Activated T-cell treated with anti-CD3 and anti-CD28 coated beads, Interleukin-2, amount 50 U/mL, for 72 hours (primary cell): ENCODE data around the gene MAS1L. TPM values are rescaled to one million over a fixed set of nuclear protein-coding genes. Genes with fewer than 3 reads are reported as not detected.

ENCODE experiments used
- ATAC-seq, 2 donors: fragments of 150-1000 bp; cut with Tn5 transposase; replicated peaks in 1 of 2; 2 replicates each; pipeline ENCODE4 v1.10.0; 2021; ENCODE audit warnings: moderate library complexity in 2 of 2, mild to moderate bottlenecking in 1 of 2
- DNase-seq, 2 donors: peaks; one replicate each; pipeline ENCODE4 v3.0.0; 2021 to 2022; ENCODE audit warnings: mixed read lengths in 1 of 2
- H3K27ac Mint-ChIP-seq: one replicate; pipeline ENCODE4 v1.8.0; 2022; ENCODE audit warnings: mild to moderate bottlenecking, moderate library complexity, mixed read lengths
- H3K27me3 Mint-ChIP-seq: one replicate; pipeline ENCODE4 v1.8.0; 2022; ENCODE audit warnings: low read depth, mixed read lengths
- H3K36me3 Mint-ChIP-seq, 2 donors: one replicate each; pipeline ENCODE4 v1.8.0; 2022; ENCODE audit warnings: mixed read lengths in 2 of 2, mild to moderate bottlenecking in 1 of 2; ENCODE audit not compliant: insufficient read depth in 2 of 2
- H3K4me1 Mint-ChIP-seq: one replicate; pipeline ENCODE4 v1.8.0; 2022; ENCODE audit warnings: low read depth, mixed read lengths
- H3K4me3 Mint-ChIP-seq, 2 donors: one replicate each; pipeline ENCODE4 v1.8.0; 2022; ENCODE audit warnings: mild to moderate bottlenecking in 2 of 2, mixed read lengths in 2 of 2, moderate library complexity in 2 of 2
- H3K9me3 Mint-ChIP-seq, 2 donors: one replicate each; pipeline ENCODE4 v1.8.0; 2022; ENCODE audit warnings: mixed read lengths in 2 of 2
- total RNA-seq, 2 donors: library from RNA; stranded (reverse); gene quantifications; one replicate each; pipeline ENCODE4 v1.2.3, GENCODE V29; 2022

MAS1L gene
- total RNA-seq, 2 donors from 2014 or later: not detected

GRCh38 chr6:29522227-29522626, 34.5 kb upstream of the MAS1L start:
- Mint-ChIP-seq H3K36me3 (no peaks in the 10 kb centered on the region), H3K4me1 (no peaks in the 10 kb centered on the region), H3K27ac (no peak overlapping the region), H3K4me3 (no peak overlapping the region), H3K9me3 (no peaks in the 10 kb centered on the region), H3K27me3 (peaks cover 54% of the 10 kb centered on the region)
- ATAC-seq (no peak), DNase-seq (no peak)

- H3K27ac Mint-ChIP-seq: no peak overlapping the region
Observed at GRCh38 chr6:29521006-29521680, 33.4 kb upstream of the MAS1L start.

GRCh38 chr6:29520232-29520631, 32.5 kb upstream of the MAS1L start:
- Mint-ChIP-seq H3K27ac (no peak overlapping the region), H3K9me3 (no peaks in the 10 kb centered on the region), H3K4me1 (peaks cover 8% of the 10 kb centered on the region), H3K27me3 (peaks cover 42% of the 10 kb centered on the region), H3K4me3 (no peak overlapping the region), H3K36me3 (no peaks in the 10 kb centered on the region)
- DNase-seq (no peak), ATAC-seq (no peak)

More at GRCh38 chr6:29521006-29521680, 33.4 kb upstream of the MAS1L start:
- H3K4me3 Mint-ChIP-seq: no peak overlapping the region
- ATAC-seq (no peak), DNase-seq (no peak)
- H3K36me3 Mint-ChIP-seq: no peaks in the 10 kb centered on the region
- peaks cover 3% of the 10 kb centered on the region for H3K4me1 Mint-ChIP-seq
- no peaks in the 10 kb centered on the region for H3K9me3 Mint-ChIP-seq
- peaks cover 51% of the 10 kb centered on the region for H3K27me3 Mint-ChIP-seq

- Mint-ChIP-seq H3K4me1 (peaks cover 8% of the 10 kb centered on the region), H3K36me3 (no peaks in the 10 kb centered on the region), H3K27ac (no peak overlapping the region), H3K9me3 (no peaks in the 10 kb centered on the region), H3K4me3 (no peak overlapping the region), H3K27me3 (peaks cover 46% of the 10 kb centered on the region)
- ATAC-seq: no peak
- no peak for DNase-seq
Observed at GRCh38 chr6:29519291-29520010, 31.7 kb upstream of the MAS1L start.

- Mint-ChIP-seq H3K27ac (no peak overlapping the region), H3K27me3 (peaks cover 38% of the 10 kb centered on the region), H3K4me3 (no peak overlapping the region), H3K4me1 (peaks cover 8% of the 10 kb centered on the region), H3K36me3 (no peaks in the 10 kb centered on the region), H3K9me3 (no peaks in the 10 kb centered on the region)
- DNase-seq (no peak), ATAC-seq (no peak)
Observed at GRCh38 chr6:29517728-29518440, 30.1 kb upstream of the MAS1L start.

GRCh38 chr6:29517245-29517644, 29.5 kb upstream of the MAS1L start:
- peaks cover 34% of the 10 kb centered on the region for H3K27me3 Mint-ChIP-seq
- H3K27ac Mint-ChIP-seq: no peak overlapping the region
- peaks cover 8% of the 10 kb centered on the region for H3K4me1 Mint-ChIP-seq
- no peaks in the 10 kb centered on the region for H3K9me3 Mint-ChIP-seq
- DNase-seq: no peak
- ATAC-seq: no peak
- no peaks in the 10 kb centered on the region for H3K36me3 Mint-ChIP-seq
- H3K4me3 Mint-ChIP-seq: no peak overlapping the region

GRCh38 chr6:29516108-29516507, 28.4 kb upstream of the MAS1L start:
- peak; percentile 99 for ATAC-seq
- Mint-ChIP-seq H3K4me1 (peaks cover 8% of the 10 kb centered on the region), H3K4me3 (peak overlapping the region in 1 of 2 donors; percentile 1), H3K9me3 (no peaks in the 10 kb centered on the region), H3K27ac (no peak overlapping the region), H3K36me3 (no peaks in the 10 kb centered on the region), H3K27me3 (peaks cover 30% of the 10 kb centered on the region)
- peak; percentile 45 to 46 for DNase-seq

GRCh38 chr6:29510746-29511300, 23.1 kb upstream of the MAS1L start:
- no peaks in the 10 kb centered on the region for H3K36me3 Mint-ChIP-seq
- H3K4me1 Mint-ChIP-seq: peaks cover 3% of the 10 kb centered on the region
- H3K4me3 Mint-ChIP-seq: no peak overlapping the region
- DNase-seq (no peak), ATAC-seq (no peak)
- H3K27me3 Mint-ChIP-seq: peaks cover 17% of the 10 kb centered on the region
- no peak overlapping the region for H3K27ac Mint-ChIP-seq
- no peaks in the 10 kb centered on the region for H3K9me3 Mint-ChIP-seq

GRCh38 chr6:29510202-29510601, 22.4 kb upstream of the MAS1L start:
- H3K4me1 Mint-ChIP-seq: no peaks in the 10 kb centered on the region
- H3K4me3 Mint-ChIP-seq: no peak overlapping the region
- no peak overlapping the region for H3K27ac Mint-ChIP-seq
- no peaks in the 10 kb centered on the region for H3K36me3 Mint-ChIP-seq
- H3K9me3 Mint-ChIP-seq: no peaks in the 10 kb centered on the region
- peaks cover 17% of the 10 kb centered on the region for H3K27me3 Mint-ChIP-seq
- no peak for ATAC-seq
- no peak for DNase-seq

- no peak overlapping the region for H3K4me3 Mint-ChIP-seq
- no peak overlapping the region for H3K27ac Mint-ChIP-seq
- no peaks in the 10 kb centered on the region for H3K36me3 Mint-ChIP-seq
- ATAC-seq (no peak), DNase-seq (no peak)
- H3K9me3 Mint-ChIP-seq: no peaks in the 10 kb centered on the region
- H3K27me3 Mint-ChIP-seq: peaks cover 12% of the 10 kb centered on the region
- H3K4me1 Mint-ChIP-seq: no peaks in the 10 kb centered on the region
Observed at GRCh38 chr6:29509711-29510110, 22.0 kb upstream of the MAS1L start.

GRCh38 chr6:29509239-29509638, 21.5 kb upstream of the MAS1L start:
- ATAC-seq (peak; percentile 29 to 51), DNase-seq (peak; percentile 6 to 8)
- Mint-ChIP-seq H3K4me3 (no peak overlapping the region), H3K4me1 (no peaks in the 10 kb centered on the region), H3K9me3 (no peaks in the 10 kb centered on the region), H3K36me3 (no peaks in the 10 kb centered on the region), H3K27ac (no peak overlapping the region), H3K27me3 (peaks cover 7% of the 10 kb centered on the region)

GRCh38 chr6:29507319-29507718, 19.6 kb upstream of the MAS1L start:
- no peak for DNase-seq
- H3K4me3 Mint-ChIP-seq: no peak overlapping the region
- H3K36me3 Mint-ChIP-seq: no peaks in the 10 kb centered on the region
- no peak overlapping the region for H3K27ac Mint-ChIP-seq
- H3K4me1 Mint-ChIP-seq: no peaks in the 10 kb centered on the region
- no peaks in the 10 kb centered on the region for H3K9me3 Mint-ChIP-seq
- peaks cover 16% of the 10 kb centered on the region for H3K27me3 Mint-ChIP-seq
- ATAC-seq: no peak

- Mint-ChIP-seq H3K4me3 (no peak overlapping the region), H3K27ac (no peak overlapping the region), H3K9me3 (no peaks in the 10 kb centered on the region), H3K36me3 (no peaks in the 10 kb centered on the region), H3K4me1 (no peaks in the 10 kb centered on the region), H3K27me3 (peaks cover 16% of the 10 kb centered on the region)
- ATAC-seq: no peak
- no peak for DNase-seq
Observed at GRCh38 chr6:29506446-29507067, 18.8 kb upstream of the MAS1L start.
